NCI-H1436 (cell line): ENCODE data around the gene HIC1.

Experiments
- DNase-seq: peaks from one replicate; lab custom pipeline; 2025; lab: John Stamatoyannopoulos, UW

The HIC1 gene

GRCh38 chr17:2076087-2076984 lies 21.4 kb downstream of the HIC1 start:
- no peak for DNase-seq

DNA sequence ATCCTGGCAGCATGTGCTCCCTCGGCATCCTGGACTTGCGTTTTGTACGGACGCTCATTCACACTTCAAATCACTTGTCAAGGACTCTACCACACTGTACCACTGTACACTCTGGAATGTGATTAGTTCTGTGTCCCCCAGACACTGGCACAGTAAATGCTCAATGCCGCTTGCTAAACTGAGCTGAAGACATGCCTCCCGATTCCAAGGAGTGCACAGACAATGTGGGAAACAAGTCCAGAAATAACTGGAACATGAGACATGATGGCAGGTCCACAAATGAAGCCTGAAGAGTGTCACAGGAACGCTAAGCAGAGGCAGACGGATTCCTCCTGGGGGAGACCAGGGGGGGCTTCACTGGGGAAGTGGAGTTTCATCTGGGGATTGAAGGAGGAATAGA lies 22.1 kb downstream of the HIC1 start:
- no peak for DNase-seq

DNA sequence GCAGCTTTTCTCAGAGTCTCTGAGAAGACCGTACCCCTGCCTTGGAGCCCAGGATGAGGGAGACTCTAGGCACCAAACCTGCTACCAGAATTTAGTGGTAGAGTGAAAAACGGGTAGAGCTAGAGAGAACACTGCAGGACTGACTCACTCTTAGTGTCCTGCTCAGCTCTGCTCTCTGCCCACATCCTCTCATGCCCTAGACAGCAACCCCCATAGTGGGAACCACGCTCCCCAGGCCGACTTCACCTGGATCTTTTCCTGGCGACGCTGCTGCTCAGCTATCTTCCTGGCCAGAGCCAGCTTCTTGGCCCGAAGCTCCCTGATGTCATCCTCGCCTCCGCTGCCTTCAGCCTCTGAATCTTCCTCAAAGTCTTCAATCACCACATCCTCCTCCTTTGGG lies 26.7 kb downstream of the HIC1 start:
- DNase-seq, result no peak

DNA sequence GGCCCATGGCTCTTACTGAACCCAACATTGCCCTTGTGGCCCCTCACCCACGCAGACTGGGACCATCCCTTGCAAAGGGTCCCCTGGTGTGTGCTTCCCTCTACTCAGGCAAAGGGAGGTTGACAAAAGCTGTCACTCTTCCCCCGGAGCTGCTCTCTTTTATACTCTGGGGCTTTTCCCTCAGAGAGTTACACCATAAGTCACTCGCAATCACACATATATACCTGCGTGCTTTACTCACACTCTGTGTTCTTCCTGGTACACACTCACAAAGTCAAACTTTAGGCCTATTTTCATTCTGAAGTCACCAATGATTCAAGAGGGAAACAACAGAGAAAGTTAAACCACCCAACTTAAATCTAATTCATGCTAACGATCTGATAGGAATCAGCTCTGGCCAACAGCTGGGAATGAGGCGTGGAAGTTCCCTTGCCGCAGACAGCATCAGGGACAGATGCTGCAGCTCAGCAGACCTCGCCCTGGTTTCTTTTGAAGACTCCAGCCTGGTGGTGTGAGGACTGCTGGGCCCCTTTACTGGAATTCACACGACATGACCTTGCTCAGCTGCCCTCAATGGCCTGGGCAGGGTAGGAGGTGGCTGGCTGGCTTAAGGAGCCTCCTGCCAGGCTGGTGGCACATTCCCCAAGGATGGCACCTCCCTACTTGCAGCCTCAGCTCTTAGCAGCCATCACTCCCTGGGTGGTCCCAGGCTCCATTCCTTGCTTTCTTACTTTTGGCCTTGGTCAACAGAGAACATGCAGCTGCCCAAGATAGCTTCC lies 27.3 kb downstream of the HIC1 start:
- DNase-seq, result no peak

DNA sequence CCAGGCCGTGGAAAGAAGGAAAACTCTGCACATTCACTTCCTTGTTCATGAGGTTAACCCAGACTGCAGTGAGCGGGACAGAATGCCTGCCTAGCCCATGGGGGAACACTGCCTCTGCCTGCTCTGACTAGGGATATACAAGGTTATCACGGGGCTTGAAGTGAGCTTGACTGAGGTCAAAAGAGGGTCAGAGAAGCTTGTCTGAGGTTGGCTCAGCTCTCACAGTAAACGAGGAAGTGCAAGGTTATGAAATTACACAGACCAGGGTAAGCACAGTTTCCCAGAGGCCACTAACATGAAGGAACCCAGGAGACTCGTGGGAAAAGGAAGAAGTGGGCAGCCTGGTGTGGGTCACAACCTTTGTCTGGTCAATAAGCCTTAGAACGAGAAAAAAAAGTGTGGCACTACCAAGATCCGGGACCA lies 28.7 kb downstream of the HIC1 start:
- no peak for DNase-seq

- no peak for DNase-seq
Observed at GRCh38 chr17:2084036-2084765, 29.3 kb downstream of the HIC1 start.

DNA sequence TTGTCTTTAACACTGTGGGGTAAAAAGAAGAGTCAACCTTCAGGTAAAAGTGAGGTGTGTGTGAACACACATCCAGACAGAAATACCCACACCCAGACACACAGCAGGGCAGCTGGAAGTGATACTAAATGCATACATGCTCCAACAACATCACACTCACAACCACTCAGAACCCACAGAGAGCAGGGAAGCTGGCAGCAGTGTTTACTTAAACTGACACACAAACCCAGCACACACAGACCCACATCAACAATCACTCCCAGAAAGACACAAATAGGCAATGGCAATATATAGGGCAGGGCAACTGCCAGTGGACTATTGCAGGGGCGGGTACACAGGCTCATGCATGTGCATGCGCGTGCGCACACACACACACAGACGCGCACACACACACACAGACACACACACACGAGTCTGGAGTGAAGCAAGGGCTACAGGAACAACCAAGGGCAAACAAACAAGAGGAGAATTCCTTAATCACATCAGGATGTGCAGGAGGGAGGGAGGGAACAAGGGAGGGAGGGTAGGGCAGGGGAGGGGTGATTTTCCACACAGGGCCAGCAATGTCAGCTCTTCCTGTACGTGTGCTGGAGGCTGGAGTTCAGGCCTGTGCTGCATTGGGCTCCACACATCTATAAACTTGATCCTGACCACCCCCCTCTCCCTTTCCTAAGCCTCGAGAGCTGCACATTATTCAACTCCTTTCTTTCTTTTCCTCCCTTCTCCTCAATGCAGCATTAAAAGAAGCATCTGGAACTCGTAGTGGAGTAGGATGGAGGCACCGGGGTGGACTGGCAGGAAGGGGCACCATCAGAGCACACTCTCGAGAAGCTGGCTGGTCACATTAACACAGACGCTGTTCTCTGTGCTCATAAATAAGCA lies 30.1 kb downstream of the HIC1 start:
- no peak for DNase-seq

DNA sequence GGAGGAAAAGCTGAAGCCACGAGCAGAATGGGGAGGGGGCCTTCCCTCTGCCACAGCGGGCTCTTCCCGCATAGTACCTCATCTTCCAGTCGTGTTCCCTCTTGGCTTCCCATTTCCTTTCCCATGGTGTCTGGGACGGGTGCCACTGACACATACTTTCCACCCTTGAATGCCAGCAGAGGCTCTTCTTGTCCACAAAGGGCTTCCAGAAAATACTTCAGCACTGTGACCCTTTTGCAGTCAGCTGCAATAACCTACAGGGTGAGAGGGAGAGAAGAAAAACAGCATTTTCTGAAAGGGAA lies 30.7 kb downstream of the HIC1 start:
- DNase-seq, result no peak

DNA sequence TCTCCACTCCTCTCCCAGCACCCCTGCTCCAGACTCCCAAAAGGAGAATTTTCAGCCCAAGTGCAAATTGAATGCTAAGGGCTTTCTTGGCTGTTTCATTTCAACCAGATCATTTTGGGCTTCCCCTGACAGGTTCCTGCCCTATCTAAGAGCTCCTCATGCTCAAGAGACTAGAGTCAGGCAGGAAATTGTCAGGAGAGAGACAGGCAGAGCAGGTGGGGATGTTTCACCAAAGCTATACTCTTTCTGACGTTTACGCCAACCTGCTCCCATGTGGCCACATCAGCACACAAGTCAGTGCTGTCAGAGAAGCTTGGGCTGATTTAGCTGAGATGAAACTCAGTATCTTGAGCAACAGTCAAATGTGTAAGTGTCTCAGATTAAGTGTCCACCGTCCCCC lies 31.4 kb downstream of the HIC1 start:
- DNase-seq, result no peak

- no peak for DNase-seq
Observed at GRCh38 chr17:2087597-2088211, 32.8 kb downstream of the HIC1 start.

GRCh38 chr17:2089021-2089422 lies 34.1 kb downstream of the HIC1 start:
- DNase-seq, result no peak

DNA sequence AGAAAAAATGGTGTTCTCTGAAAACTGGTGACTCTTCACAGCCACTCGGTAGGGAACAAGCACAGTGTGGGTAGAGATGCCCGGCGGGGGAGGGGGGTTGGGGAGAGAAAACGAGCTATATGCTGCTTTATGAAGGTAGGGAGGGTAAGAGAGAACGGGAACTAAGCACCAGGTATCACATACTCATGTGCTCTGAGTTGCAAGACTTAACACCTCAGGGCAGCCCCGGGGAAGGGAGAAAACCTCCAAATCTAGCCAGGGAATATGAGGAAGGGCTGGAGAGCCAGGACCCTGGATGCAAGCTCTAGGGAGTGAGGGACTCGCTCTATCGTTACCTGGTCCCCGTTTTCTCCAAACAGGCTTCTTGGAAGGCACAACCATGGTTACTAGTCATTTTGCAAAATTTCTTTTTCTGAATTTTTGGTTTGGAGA lies 35.3 kb downstream of the HIC1 start:
- no peak for DNase-seq

- no peak for DNase-seq
Observed at GRCh38 chr17:2090804-2091534, 36.1 kb downstream of the HIC1 start.

GRCh38 chr17:2092253-2092652 lies 37.4 kb downstream of the HIC1 start:
- no peak for DNase-seq

DNA sequence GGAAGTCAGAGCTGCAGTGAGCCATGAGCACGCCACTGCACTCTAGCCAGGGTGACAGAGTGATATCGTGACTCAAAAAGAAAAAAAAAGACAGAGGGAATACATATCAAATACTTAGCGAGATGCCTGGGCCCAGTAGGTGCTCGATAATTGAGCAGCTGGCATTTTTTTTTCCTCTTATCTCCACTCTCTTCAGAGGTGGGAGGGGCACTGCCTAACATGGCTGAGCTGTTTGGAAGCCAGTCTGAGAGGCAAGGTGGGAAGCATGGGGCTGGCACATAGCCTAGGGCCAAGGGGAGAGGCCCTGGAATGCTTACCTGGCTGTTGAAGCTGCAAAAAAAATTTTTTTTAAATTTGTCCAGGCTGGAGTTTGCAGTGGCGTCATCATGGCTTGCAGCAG lies 38.4 kb downstream of the HIC1 start:
- no peak for DNase-seq

DNA sequence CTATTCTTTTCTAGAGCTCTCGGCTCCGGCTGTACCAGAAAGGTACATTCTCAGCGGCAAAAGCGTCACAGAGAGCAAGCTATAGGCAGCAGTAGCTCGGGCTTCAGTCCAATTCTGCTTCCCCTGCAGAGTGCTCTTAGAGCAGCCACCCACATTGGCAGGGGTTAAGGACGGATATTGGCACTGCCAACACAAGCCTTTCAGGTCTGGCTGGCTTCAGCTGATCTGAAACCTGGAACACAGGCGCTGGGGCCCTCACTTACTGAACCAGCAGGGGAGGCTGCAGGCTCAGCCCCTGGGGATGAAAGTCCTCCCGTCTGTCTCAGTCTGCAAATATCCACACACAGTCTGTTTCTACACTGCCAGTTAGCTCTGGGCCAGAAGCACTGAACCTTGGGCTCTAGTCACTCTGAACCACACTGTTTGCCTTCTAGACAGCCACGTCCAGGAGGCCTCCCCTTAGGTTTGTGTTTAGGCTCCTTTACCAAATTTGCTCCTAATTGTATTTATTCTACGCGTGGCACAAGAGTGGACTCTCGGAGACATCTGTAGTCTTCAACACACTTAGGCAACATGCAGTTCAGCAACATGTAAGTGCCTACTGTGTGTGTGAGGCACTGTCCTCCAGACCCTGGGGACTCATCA lies 40.1 kb downstream of the HIC1 start:
- DNase-seq, result no peak

- no peak for DNase-seq
Observed at GRCh38 chr17:2095536-2095910, 40.6 kb downstream of the HIC1 start.

DNA sequence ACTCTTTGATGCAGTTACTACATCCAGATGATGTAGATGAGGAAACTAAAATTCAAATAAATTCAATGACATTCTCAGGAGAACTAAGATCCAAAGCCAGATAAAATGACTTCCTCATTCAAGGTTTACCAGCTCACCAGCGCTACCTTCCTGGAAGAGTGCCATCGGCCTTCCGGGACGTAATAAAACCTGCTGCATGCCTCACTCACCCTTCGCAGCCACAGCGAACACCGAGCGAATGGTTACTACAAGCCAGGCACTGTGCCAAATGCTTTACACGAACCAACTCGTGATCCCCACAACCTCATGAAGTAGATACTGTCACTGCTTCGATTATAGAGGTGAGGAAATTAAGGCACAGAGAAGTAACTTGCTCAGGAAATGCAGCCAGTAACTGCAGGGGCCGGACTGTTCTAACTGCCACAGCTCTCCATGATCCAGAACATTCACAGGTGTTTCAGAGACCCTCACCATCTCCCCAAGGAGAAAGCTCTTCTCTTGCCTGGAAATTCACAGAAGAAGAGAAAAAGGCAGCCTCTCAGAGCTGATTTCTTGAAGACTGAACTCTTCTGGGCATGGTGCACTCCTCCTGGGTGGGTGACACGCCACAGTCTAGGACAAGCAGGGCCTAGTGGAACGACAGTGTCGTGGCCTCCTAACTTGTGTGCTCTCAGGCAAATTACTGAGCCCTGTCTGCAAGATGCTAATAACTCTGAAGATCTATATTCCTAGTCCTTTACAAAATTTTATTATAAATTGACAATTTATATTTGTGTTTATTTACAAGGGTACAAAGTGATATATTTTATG lies 46.8 kb downstream of the HIC1 start:
- no peak for DNase-seq
